Jurkat, Clone E6-1 (cell line): ENCODE data around the gene FAH.
A peak's percentile ranks its signal among the peaks of the same experiment; 100 is the strongest.

Source experiments
- DNase-seq: peaks from one replicate; pipeline ENCODE4 v3.0.0-alpha.2; 2011; ENCODE audit warnings: low read depth, low spot score
- H3K4me3 ChIP-seq: 2 replicates; pipeline ENCODE4 v1.5.1; 2011; ENCODE audit warnings: mild to moderate bottlenecking, low read length, control low read depth, moderate library complexity

FAH gene

DNA sequence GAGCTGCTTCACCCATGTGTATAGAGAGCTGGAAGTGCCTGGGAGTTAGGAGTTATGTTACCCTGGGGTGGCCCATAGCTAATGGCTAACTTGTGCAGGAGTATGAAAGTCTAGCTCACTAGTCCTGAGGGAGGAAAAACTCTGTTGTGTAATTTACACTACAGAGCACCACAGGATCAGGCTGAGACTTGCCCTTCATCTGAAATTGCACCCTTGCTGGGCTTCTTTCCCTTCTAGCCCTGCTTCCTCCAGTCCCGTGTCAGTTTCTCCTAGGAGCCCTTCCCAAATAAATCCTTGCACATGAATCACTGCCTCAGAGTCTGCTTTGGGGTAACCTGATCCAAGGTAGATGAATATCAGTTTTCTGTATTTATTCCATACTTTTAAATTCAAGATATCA is 59.2 kb downstream of the FAH start:
- H3K4me3 ChIP-seq, result no peak overlapping the region
- DNase-seq, result no peak

DNA sequence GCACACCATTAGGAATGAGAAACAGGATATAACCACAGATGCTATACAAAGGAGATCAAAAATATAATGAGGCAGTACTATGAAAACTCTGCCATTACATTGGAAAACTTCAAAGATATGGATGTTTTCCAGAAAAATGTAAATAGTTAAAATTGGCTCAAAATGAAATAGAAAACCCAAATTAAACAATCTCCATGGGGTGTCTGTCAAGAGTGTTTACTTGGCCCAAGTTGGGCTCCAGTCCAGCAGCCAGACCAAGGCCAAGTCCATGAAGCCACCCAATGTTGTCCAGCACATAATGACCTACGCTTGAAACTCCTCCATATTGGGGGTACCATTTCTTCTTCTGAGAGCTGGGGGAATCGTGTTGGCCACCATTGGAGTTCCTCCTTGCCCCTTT is 62.1 kb downstream of the FAH start:
- no peak for DNase-seq
- no peak overlapping the region for H3K4me3 ChIP-seq

DNA sequence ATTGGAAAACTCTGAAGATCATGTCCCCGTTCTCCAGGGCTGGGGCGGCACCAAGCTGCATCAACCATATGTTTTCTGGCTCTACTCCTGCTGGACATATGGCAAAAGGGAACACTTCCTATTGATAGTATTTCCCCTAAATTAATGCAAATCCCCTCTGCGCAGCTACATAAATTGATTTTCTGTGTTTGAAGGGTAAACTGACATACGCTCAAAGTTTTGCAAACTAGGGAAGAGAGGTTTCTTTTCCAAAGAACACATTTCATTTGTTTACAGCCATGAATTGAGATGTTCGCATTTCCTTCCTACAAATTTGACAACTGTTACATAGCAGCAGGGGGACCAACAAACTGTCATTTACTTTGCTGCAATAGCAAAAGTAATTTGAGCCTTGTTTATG is 63.3 kb downstream of the FAH start:
- no peak overlapping the region for H3K4me3 ChIP-seq
- no peak for DNase-seq

DNA sequence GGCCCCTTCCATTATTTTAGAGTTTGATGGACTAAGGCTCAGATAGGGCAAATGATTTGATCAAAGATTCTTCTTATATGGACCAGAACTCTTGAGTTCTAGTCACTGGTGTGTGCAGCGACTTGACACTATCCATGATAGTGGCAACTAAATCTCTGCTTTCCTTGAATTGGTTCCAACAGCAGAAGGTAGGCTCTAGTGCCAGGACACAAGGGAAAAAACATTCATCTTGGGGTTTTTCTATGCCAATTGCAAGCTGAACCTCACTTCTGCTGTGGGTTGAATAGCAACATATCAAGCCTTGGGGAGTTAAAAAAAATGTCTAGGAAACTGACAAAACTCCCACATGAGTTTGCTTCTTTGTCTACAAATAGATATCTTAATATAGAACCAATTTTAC is 64.1 kb downstream of the FAH start:
- DNase-seq, result no peak
- H3K4me3 ChIP-seq, result no peak overlapping the region

DNA sequence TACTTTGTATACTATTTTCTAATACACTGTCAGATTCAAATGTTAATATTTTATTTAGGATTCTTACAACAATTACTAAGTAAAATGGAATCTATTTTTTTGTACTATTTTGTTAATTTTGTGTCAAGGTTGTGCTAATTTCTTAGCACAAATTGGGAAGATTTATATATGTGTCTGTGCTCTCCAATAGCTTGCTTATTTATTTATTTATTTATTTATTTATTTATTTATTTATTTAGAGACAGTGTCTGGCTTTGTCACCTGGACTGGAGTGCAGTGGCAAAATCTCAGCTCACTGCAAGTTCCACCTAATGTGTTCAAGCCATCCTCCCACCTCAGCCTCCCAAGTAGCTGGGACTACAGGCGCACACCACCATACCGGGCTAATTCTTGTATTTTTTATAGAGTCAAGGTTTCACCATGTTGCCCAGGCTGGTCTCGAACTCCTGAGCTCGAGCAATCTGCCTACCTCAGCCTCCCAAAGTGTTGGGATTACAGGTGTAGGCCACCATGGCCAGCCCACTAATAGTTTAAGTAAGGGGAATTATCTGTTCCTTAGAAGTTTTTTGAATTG is 64.6 kb downstream of the FAH start:
- H3K4me3 ChIP-seq, result no peak overlapping the region
- no peak for DNase-seq

DNA sequence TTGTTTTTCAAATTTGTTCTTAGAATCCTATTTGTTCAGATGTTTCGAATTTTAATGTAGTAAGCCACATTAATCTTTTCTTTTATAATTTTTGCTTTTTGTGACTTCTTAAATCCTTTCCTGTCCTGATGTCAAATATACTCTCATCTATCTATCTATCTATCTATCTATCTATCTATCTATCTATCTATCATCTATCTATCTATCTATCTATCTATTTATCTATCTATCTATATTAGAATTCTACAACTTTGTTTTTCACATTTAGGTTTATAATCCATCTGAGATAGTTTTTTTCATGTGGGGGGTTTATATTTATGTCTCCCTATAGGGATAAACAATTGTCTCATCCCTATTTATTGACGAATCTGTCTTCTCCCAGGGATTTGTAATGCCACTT is 67.2 kb downstream of the FAH start:
- no peak overlapping the region for H3K4me3 ChIP-seq

DNA sequence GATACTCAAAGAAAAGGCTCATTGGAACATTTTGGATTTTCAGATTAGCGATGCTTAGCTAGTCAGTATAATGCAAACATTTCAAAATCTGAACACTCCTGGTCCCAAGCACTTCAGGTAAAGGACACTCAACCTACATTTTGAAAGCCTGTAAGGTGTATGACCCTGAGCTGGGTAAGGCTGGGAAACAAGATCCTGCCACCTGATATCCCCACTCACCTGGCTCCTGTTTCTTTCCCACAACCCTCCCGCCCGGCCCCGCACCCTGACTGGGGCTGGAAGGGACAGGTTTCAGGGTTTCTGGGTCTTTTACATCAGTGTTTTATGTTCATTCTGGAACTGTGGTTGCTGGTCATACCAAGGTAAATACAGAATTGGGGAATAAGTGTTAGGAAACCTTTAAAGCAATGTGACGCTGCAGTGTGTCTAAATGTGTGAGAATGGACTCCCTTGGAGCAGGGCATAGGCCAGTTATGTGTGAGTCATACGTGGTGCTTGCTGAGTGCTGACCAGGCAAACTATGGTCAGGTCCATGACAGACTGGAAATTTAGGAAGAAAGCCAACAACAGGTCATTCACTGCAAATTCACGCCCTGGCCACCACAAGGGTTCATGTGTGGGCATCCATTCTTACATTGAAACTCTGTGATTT is 76.3 kb downstream of the FAH start:
- no peak overlapping the region for H3K4me3 ChIP-seq
- no peak for DNase-seq

More for the DNA sequence above, 67.2 kb downstream of the FAH start:
- DNase-seq, result no peak

DNA sequence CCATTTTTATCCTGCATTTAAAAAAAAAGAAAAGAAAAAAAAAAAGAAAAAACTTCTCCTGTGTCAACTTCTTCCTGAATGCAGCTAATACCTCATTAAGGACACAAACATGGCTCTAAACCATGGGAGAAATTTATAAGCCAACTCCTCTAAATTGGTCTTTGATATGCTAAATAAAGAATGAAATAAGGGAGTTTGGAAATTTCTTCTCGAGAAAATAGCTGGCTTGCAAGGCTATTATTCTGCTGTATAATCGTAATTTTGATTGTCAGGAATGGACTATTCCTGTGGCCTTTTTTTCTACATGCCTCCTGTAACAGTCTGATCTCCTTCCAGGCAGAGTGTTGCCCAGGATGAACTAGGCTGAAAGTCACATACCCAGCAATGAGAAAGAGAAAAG is 78.6 kb downstream of the FAH start:
- no peak overlapping the region for H3K4me3 ChIP-seq

DNA sequence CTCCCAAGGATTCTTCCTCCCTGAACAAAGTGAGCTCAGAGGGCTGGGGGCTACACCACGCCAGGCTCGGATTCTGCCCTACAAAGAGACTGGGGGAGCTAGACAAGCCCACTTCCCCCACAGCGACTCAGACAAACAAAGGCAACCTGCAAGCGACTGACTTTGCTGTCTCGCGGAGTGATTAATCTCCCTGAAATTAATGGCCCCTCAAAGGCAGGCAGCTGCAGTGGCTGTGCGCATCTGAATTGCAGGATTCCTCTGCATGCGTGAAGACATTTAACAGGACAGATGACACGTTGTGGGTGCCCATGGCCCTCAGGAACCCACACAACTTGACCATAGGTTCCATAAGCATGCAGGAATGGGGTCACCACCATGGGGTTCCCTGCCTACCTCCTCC is 80.8 kb downstream of the FAH start:
- no peak overlapping the region for H3K4me3 ChIP-seq
- DNase-seq, result no peak

More for the DNA sequence above, 78.6 kb downstream of the FAH start:
- DNase-seq, result no peak

DNA sequence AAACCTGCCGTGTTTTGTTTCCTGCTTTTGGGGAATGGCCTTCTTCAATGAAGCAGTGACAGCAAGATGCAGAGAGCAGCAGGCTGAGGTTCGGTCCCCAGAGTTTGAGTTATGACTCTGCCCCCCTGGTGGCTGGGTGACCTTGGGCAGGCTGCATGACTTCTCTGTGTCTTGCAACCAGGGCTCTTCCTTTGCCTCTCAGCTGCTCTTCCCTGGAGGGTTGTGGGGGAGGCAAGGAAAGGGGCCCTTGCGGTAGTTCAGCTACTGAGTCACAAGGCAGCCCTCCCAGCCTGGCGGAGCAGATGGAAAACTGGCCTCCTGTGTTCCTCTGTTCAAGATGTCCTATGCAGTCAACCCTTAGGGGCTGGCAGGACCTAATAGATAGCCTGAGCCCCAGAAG is 82.1 kb downstream of the FAH start:
- peak; percentile 40 for DNase-seq
- no peak overlapping the region for H3K4me3 ChIP-seq
